Activated naive CD8-positive, alpha-beta T cell treated with anti-CD3 and anti-CD28 coated beads, Interleukin-2, amount 50 U/mL, for 16 hours (primary cell): ENCODE data around the gene PPP2R5C.

Experiments
- DNase-seq: peaks from one replicate; pipeline ENCODE4 v3.0.0-alpha.2; 2020; ENCODE audit warnings: low read depth, low spot score

PPP2R5C gene

DNA sequence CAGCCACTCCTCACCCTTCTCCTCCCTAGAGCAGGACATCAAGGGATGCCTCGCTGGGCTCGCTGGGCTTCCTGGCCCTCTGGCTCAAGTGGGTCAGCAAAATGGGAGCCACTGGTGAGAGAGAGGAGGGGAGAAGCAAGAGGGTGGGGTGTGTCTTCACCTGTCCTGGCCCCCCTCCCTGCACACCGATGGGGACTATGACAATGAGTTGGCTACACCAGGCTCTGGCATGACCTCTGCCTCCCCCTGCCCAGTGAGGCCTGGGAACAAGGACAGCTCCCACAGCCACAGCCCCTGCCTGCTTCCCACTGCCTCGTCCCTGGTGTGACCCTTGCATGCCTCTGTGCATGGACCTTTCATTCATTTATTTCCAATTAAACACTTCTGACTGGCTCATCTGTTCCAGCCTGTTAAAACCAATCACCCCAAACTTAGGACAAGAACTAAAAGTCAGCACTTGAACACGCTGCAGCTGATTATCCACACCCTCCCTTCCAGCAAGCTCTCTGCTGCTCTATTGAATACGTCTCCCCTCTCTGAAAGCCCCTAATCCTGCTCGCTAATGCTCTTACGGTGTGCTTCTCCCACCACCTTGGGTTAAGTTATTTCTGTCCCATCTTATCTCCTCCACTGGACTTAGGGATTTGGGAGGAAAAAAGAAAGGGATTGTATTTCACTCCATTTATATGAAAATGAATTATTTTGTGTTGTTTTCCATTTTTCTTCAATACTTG is 5.8 kb upstream of the PPP2R5C start:
- DNase-seq: no peak

DNA sequence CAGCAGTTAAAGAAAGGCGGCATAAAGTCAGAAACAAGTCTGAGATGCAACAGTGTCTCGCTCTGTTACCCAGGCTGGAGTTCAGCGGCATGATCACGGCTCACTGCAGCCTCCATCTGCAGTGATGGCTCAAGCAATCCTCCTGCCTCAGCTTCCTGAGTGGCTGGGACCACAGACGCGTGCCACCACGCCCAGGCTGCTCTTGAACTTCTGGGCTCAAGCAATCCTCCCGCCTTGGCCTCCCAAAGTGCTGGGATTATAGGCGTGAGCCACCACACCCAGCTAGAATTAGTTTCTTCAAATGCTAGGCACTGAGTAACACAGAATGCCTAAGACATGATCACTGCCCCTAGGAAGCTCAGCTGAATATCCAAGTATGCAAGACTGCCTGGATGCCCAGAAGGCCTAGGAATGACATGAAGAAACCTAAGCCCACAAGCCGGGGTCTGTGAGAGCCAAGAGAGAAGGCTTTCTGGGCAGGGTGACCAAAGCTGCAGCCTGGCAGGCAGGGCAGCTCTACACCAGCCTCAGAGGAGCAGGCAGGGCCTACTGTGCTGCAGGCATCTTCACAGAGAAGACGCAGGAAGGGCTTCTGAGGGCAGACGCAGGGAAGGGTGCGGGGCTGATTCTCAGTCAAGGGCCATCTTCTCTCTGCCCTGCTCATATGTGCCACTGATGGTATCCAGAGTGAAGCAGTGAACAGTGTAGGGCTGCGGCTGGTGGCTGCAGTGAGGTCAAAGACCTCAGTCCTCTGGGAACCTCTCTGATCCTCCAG is 4.3 kb upstream of the PPP2R5C start:
- no peak for DNase-seq

DNA sequence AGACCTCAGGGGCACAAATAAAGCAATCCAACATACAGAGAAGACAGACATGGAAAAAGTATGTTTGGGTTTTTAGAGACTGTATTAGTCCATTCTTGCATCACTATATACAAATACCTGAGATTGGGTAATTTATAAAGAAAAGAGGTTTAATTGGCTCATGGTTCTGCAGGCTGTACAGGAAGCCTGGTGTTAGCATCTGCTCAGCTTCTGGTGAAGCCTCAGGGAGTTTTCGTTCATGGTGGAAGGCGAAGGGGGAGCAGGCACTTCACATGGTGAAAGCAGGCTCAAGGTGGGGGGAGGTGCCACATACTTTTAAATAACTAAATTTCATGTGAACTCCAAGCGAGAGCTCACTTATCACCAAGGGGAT is 3.7 kb upstream of the PPP2R5C start:
- DNase-seq: no peak

DNA sequence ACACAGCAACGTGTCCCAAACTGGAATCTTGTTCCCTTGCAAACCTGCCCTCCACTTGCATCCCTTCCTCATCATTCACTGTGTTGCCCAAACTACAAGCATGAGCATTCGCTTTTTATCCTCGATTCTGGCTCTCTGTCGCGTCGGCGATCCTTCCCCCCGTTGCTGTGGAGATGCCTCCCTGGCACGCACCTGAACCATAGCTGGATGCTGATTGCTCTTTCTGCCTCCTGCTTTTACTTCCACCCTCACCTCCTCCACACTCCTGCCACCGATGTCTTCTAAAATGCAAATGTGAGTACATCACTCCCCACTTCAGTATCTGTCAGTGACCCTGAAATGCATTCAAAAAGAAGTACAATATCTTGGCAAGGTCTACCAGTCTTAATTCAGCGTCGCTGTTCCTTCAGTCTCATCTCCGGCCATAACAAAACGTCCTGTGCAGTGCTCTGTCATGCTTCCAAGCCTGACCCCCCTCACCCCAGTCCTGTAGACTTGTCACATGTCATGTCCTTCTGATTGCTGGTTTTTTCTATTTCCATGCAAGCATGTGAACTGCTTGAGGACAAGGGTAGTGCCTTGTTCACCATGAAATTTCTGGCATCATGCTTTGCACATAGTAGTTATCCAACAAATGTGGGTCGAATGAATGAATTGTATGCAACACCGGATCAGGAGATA is 2.5 kb upstream of the PPP2R5C start:
- DNase-seq: no peak

DNA sequence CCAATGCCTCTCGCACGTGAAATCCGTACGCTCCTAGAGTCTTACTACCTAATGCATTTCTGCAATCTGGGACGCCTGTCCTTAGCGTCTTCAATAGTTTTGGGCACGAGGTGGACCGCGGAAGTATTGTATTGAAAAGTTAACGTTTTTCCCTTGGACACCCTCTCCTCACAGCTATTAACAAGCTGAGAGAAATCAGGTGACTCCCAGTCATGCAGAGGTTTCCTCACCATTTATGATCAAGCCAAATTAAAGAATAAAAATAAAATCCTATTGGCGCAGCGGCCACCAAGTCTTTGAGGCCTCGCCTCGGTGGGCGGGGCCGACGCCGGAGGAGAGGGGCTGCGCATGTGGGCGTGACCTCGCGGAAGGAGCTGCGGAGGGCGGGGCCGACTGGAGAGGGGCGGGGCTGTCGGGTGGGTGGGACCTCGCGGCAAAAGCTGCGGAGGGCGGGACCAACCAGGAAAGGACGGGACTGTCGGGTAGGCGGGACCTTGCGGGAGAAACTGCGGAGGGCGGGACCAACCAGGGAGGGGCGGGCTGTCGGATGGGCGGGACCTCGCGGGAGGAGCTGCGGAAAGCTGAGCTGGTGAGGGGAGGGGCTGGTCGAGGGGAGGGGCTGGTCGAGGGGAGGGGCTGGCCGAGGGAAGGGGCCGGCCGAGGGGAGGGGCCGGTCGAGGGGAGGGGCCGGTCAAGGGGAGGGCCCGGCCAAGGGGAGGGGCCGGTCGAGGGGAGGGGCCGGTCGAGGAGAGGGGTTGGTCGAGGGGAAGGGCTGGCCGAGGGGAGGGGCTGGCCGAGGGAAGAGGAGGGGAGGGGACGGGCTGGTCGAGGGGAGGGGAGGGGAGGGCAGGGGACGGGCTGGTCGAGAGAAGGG is 1.1 kb upstream of the PPP2R5C start:
- peak; percentile 93 for DNase-seq

DNA sequence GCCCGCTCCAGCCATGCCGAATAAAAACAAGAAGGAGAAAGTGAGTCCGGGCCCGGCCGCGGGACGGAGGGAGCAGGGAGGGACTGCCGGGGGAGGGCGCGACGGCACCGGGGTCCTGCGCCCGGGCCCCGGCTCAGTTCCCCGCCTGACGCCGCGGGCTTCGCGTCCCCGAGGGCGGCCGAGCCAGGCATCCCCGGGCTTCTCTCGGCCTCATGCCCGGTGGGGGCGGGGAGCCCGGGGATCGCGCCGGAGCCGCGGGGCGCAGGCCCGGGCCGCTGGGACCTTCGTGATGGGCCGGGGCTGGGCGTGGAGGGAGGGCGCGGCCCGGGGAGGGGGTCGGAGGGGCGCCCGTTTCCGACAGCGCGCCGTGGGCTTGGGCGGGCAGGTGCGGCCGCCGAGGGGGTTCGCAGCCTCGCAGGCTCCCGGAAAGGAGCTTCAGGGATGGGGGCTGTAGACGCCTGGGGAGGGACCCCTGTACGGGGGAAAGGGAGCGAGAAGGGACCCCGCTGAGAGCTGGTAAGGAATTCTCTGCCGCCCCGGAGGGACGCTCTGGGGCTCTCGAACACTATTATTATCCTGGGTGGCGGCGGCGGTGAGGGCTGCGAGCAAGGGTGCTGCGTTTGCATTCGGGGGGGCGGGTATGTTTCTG is 496 bp downstream of the PPP2R5C start:
- peak; percentile 24 for DNase-seq

DNA sequence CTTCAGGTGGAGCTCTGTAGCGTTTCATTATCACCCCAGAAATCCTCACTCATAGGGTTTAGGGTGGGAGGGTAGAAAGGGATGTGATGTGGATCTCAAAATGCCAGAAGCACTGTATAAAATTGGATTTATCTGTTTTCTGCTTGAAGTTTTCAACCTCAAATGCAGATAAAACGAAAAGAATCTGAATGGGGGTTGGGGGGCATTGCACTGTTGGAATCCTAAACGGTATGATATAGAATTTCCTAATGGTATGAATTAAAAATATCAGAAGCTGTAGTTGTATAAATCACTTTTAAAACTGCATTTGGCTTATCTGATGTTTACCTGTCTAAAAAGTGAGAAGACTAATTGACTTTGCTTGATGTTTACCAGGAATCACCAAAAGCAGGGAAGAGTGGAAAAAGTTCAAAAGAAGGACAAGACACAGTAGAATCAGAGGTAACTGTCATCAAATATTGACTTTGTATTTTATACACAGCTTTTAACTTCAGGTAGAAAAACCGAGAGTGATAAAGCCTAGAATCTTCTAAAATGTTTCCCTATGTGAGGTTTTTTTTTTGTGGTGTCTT is 1.1 kb downstream of the PPP2R5C start:
- no peak for DNase-seq

DNA sequence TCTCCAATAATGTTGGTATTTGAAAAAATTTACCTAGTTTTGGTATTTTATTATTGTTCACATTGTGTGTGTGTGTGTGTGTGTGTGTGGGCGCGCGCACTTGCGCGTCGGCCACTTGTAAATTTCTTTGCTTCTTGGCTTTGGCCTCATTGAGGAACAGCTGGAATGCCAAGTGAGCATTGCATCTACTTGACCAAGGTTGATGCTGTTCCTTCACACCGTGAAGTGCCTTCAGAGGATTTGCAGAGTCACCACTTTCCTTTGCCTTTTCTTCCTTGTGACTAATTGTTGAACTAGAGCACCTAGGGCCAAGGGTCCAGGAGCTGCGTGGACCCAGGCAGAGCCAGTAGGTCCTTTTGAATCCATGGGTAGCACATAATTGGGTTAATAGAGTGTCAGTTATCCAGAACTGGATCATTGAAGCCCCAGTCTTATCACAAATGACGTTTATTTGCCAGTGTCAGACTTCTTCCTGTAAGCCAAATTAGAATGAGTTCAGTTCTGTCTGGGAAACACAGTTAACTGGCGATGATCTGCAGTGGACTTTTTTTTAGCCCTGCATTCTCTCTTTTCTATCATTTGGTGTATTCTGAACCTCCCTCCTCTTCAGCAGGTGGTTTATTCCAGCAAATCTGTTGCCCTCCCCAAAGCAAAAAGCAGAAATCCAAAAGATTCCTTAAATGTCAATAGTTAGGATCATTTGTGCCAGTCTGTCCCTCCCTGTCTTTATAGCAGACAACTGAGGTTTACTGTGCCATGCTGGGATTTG is 2.6 kb downstream of the PPP2R5C start:
- no peak for DNase-seq

DNA sequence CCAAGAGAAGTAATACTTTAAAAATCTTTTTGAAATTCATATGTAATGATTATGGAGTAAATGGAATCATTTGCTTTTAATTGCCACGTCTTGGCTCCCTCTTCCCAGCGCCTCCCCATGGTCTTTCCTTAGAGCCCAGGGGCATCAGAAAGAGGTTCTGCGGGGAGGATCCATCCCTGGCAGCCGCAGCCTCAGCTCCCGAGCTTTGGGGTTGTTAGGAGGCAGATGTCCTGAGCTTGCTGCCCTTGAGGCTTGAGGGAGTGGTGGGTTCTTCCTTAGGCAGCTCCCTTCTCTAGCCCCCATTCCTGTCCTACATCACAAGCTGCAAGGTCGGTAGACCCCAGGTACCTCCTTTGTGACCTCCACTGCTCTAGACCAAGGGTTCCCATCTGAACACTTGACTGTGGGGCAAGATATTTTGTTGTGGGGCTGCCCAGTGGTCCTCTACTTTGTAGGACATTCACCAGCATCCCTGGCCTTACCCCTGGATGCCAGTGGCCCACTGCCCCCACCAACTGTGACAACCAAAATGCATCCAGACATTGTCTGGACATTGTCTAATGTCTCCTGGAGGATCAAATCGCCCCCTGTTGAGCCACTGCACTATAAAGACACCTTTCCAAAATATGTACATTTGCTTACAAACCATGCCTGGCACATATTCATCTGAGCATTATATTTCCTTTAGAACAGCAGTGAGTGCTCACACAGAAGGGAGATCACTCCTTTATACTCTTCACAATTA is 6.3 kb downstream of the PPP2R5C start:
- DNase-seq: no peak

DNA sequence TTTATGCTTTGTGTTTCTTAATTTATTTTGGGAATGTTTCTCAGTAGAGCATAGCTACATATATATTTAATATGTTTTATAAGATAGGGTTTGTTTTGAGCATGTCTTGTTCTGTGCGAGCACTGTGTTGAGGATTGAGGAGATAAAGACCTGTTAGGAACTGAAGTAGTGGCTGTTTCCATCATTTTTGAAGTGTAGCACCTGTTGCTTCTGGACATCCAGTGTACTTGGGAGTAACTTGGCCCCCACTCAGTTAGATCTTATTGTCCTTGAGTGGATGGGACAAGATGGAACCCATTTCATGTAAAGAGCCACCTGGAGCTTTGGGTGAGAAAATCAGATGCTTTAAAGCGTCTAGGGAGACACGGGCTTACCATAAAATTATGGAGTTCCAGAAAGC is 8.7 kb downstream of the PPP2R5C start:
- DNase-seq: no peak

DNA sequence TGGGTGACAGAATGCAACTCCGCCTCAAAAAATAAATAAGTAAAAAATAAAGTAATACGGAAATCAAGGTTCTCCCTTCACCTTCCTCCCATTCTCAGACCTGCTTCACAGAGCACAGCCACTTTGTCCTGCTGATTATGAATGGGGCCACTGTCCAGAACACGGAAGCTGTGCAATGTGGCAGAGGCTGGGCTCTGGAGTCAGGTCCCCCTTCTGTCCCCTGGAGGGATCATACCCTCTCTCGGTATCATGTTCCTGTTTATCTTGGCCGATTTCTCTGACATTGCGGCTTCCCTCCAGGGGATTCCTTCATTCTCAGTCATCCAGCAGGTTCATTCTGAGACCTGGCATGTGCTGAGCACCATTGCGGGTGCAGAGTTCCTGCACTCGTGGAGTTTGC is 11.3 kb downstream of the PPP2R5C start:
- no peak for DNase-seq

DNA sequence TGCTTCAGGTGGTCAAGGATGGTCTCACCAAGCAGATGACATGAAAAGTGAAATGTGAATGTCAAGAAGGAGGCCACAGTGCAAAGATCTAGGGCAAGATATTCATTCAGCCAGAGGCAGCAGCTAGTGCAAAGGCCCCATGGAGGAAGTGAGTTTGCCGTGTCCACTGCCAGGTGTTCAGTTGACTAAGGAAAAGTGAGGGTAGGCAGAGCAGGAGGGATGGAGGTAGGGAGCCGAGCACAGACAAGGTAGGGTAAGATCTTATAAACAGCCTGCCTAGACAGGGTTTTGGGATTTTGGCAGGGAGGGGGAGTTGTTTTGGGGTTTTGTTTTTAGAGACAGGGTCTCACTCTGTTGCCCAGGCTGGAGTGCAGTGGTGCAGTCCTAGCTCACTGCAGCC is 11.9 kb downstream of the PPP2R5C start:
- DNase-seq: no peak

DNA sequence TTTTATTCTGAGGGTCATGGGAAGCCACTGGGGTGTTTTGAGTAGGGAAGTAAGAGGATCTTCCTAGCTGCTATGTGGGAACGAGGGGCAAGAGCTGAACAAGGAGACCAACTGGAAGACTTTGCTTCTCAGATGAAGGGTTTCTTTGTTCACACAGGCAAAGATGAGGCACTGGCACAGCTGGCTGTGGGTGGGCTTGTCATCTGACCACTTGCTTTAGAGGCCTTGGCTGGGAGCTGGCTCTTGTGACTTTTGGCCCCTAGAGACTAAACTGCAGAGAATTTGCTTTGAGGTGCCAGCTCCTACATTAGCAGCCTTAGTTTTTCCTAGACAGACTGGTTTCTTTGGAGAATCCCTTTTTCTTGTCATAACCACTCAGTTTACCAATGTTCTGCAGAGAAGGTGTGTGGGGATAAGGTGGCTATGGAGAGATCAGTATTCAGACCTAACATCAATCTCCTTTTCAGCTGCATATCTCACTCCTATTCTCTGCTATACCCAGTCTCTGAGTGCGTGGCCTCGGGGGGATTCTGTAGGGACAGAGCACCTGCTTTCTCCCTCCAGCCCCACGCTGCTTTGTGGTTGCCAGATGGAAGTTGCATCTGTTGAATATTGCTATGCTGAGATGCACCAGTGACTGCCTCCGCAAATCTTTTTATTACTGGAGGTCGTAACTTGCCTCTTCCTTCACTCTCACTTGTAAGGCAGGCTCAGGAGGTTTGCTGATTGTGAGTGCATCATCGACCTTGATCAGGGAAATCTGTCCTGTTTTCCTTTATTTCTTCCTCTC is 12.7 kb downstream of the PPP2R5C start:
- no peak for DNase-seq

DNA sequence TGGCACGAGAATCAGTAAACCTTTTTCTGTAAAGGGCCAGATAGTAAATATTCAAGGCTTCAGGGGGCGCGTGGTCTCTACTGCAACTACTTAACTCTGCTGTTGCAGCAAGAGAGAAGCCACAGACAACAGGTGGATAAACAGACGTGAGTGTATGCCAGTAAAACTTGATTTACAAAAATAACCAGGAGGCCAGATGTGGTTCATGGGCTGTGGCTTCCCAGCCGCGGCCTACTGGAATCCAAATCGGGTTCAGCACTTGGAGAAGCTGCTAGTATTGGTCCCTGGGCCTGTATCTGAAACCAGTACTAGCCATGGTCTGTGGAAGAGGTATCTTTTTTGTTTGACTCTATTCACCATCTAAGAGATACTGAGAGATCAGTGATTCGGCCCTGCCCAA is 13.3 kb downstream of the PPP2R5C start:
- no peak for DNase-seq

DNA sequence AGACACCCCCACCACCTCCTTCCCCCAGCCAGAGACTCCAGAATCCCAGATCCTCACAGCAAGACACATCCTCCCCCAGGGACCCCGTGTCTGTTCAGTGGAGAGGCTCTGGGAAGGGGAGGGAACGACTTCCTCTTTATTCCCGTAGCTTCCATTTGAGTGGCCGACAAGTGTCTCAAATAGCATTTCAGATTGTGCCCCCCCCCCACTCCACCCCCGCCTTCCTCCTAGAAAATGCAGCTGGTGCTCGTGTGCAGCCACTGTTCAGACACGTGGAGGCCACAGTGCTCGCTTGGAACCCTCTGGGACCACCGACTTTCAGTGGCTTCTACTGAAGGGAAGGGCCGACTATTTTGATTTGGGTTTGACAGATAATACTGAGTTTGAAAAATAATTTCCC is 14.3 kb downstream of the PPP2R5C start:
- DNase-seq: no peak

DNA sequence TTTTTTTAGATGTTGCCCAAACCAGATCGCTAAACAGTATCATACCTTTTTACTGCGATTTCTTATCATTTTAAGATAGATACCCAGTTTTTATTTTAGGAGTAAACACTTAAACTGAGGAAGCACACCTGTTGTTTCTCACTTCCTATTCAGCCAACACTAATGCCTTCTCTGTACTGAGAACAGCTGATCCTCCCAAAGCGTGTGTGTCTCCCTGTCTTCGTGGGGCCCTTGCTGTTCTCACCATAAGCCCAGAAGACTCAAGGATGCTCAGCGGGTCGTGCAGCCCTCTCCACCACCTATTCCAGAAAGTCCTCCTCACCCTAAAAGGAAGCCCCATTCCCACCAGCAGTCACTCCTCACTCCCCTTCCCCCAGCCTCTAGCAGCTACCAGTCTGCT is 14.8 kb downstream of the PPP2R5C start:
- no peak for DNase-seq

DNA sequence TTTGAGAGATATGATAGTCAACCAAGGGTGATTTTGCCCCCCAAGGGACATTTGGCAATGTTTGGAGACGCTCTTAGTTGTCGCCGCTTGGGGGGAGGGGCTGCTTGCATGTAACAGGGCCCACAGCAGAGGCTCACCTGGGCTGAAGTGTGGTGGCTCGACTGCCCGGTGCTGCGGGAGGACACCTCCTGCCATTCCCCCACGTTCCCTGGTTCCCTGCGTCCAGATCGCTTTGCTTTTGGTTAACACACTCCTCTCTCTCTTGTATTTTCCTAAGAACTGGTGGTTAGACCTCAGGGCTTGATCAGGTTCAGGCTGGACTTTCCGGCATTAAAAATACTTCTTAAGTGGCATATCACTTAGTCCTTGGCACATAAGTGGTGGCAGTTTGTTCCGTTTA is 18.9 kb downstream of the PPP2R5C start:
- no peak for DNase-seq

DNA sequence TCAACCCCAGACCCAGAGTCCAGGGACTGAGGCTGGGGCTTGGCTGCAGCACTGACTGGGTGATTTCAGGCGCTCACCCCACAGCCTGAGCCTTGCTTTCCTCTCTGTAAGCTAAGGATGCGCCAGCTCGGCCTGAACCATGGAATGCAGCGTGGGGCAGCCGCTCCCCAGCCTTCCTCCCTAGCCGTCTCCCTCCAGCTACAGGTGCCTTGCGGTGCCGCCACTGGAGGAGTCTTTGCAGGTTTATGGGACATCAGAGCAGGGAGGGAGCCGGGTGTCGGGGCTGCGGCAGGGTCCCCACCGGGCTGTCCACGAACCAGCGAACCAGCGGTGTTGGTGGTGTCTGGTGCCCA is 19.4 kb downstream of the PPP2R5C start:
- no peak for DNase-seq
